COR-L47 (cell line): ENCODE results near the gene HOXC12.

ENCODE experiments used
- DNase-seq: peaks from one replicate; lab custom pipeline; 2025; lab: John Stamatoyannopoulos, UW

The HOXC12 gene

DNA sequence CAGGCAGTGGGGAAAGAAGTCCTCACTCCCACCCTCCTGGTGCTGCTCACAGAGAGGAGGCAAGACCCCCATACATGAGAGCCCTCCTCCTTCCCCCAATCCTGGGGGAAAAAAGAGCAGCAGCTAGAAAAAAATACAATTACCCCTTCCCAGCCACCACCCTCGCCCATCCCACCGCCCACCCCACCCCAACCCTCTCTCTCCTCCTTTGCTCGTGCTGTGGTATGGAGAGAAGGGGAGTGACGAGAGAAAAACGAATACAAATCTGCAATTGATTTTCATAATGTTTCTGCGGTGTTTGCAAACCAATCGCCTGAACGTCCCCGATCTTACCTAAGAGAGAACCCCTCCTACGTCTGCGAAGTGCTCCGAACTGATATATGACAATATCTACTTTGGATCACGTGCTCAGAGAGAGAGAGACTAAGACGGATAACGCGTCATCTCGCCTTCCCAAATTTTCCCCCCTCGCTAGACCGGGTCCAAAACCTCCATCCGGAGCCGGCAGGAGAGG is 18.1 kb downstream of the HOXC12 start, which contains the start of gene HOXC11:
HOXC11 (plus strand) TSS at position 405 of the 514 bp plus-strand sequence. CDS start 116 bp downstream, outside the sequence.
- DNase-seq, result no peak

DNA sequence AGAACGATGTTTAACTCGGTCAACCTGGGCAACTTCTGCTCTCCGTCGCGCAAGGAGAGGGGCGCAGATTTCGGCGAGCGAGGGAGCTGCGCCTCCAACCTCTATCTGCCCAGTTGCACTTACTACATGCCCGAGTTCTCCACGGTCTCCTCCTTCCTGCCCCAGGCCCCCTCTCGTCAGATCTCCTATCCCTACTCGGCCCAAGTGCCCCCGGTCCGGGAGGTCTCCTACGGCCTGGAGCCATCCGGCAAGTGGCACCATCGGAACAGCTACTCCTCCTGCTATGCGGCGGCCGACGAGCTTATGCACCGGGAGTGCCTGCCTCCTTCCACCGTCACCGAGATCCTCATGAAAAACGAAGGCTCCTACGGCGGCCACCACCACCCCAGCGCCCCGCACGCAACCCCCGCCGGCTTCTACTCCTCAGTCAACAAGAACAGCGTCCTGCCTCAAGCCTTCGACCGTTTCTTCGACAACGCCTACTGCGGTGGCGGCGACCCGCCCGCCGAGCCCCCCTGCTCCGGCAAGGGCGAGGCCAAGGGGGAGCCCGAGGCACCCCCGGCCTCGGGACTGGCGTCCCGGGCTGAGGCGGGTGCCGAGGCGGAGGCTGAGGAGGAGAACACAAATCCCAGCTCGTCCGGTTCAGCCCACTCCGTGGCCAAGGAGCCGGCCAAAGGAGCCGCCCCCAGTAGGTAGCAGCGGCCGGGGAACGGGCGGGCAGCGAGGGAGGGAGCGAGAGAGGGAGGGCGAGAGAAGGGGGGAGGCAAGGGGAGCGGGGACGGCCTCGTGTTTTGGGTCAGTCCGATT is 18.7 kb downstream of the HOXC12 start:
- no peak for DNase-seq

DNA sequence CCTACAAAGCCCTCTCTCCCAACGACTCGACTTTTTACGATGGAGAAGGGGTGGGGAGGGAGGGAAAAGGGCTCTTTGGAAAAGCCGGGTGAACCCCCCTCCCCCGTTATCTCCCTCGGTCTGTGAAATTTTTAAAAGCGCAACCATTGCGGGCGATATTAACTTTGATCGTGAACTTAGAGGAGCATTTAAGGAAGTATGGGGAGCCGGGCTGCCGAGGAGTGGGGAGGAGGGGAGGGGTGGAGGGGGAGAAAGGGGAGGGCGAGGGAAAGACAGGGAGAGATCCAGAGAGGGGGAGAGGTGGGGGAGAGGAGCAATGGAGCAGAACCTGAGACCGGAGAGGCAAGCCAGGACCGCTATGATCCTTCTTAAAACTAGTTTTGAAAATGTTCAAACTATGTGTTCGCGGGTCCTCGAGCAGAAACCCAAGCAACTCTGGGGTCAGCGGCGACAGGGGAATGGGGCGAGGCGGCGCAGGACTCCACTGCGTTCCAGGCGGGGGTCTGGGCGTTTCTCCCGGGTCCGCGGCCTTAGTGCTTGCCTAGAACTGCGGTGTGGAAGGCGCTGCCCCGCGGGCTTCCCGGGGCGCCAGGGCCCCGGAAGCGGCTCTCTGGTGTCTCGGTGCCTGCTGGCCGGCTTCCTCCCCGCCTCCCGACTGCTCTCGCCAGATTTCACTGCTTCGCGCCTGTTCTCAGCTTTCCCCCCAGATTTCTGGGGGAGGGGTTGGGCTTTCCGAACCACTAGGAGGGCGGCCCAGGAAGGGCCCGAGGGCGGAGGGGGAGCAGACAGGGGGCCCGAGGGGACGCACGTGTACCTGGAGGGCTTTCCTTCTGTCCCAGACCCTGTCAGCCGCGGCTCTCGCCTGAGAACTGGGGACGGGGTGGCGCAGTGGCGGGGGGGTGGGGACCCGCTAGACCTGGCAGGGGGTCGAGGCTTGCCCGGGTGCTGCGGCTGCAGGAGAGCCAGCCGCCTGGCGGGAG is 19.7 kb downstream of the HOXC12 start, which contains the start of gene HOTAIR:
HOTAIR (minus strand) TSS at position 871 of the 980 bp plus-strand sequence.
- DNase-seq, result no peak

DNA sequence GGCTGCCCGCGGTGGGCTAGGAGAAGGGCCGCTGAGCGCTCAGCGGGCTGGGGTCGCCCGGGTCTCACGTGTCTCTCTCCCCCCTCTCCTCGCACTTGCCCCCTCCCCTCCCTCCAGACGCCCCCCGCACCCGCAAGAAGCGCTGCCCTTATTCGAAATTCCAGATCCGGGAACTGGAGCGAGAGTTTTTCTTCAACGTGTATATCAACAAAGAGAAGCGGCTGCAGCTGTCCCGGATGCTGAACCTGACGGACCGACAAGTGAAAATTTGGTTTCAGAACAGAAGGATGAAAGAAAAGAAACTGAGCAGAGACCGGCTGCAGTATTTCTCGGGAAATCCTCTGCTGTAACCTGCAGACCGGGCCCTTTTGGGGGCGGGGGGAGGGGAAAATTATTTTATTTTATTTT is 20.4 kb downstream of the HOXC12 start:
- no peak for DNase-seq

DNA sequence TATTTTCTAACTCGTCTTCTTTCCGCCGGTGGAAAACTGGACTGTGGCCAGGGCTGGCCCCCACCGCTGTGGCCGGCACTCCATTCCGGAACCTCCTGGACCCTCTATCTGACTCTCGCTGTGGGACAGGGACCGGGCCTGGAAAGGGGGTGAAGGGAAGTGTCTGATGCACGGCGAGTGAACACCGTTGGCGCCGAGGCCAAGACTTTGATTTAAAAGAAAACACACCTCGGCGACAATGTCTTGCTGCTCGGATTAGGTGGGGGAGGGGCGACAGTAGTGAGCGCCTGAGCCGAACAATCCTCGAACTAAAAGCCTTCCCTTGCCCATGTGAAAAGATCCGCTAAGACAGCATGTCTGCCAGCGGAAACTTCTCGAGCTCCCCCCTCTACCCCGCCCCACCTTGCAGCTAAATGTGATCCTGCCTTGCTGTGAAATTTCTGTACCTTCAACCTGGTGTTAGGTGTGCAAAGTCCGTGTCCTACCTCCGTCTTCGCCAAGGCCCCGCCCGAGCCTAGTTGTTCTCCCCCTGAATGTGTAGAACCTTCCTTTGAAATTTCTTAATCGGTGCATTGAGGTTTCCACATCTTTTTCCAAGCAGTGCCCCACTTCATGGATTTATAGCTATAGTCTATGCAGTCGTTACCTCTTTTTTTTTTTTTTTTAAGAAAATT is 20.9 kb downstream of the HOXC12 start:
- no peak for DNase-seq

DNA sequence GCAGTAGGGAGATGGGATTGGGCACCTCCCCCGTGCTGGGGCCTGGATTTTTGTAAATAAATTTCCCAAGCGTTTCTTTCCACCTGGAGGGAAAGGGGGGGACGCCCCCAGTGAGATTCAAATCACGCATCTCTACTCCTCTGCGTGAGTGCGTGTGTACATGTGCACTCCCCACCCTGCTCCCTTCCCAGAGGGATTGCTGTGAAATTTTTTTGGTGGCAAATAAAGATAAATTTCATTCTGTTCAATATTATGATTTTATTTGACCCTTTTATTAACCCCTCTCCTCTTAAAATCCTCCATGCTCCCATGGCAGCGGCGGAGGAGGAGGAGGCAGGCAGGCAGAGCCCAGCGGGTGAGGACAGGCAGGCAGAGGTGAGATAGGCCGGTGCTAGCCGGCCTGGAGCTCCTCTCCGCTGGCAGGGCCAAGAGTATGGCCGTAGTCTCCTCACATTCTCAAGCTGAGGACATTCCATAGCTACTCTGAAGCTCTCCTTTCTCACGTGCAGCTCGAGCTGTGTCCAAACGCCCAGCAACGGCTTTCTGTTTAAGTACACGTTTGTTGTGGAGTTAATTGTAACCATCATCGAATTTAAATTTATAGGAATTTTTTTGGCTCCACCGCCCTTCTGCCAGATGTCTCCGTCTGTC is 21.6 kb downstream of the HOXC12 start:
- DNase-seq, result no peak

DNA sequence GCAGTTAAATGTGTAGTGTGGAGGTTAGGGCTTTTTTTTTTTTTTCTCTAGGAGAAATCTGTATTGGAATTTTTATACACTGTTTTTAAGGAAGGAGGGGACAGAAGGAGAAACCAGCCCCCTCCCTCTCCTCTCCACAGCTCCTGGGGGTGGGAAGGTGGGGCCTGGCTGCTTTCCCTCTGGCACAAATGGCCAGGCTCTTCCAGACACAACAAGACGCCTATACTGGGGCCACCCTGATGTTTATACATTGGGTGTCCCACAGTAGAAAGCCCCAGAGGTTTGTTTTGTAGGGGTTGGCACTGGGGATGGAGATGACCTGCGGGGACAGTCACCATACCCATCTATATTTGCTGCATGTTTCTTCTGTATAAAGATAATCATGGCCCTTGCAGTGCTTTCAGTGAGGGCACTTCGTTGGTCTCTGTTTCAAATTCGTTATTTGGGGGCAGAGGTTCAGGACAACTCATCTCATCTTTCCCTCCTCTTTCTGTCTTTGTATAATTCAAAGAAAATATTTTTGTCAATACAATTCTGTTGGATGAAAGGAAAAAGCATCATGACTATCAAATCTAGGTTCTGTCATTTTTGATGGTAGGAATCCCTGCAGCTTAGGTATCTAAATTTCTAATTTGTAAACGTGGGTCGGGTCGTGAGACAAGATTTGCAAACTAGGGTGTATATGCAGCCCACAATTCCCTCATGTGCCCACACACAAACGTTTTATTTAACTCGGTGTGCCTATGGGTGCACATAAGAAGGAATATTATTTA is 22.3 kb downstream of the HOXC12 start:
- DNase-seq, result no peak

DNA sequence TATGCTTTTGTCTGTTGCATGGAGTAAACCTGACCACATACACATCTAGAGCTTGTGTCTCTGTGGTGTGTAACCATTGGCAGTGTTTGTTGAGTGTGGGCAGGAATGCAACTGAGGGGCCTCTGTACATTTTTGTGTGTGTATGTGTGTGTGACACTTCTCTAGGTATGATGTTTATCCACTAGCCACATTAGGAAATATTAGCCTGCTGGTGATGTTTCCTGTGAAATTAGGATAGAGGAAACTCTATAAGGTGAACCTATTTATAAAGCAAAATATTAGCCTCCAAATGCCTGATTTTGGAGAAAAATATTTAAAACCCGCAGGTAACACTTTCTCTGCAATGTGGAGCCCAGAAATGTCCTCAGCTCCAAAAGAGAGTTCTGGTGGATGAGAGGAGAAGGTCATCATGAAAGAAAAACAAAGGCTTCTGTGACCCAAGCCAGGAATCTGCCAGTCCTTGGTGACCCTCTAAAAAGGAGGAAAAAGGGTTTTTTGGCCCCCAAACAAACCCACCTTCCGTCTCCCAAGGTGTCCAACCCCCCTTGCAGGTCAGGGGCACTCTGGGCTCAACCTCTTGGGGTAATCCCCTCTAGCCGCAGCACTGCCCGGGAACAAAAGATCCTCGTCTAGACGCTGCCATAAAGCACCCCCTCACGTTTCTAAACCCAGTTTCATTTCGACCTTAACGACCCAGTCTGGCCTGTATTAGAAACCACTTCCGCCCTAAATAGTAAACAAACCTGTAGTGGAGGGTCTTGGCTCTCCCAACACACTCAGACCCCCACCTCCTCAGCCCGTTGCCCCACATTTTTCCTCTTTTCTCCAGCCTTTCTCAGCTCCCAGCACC is 23.1 kb downstream of the HOXC12 start:
- no peak for DNase-seq

DNA sequence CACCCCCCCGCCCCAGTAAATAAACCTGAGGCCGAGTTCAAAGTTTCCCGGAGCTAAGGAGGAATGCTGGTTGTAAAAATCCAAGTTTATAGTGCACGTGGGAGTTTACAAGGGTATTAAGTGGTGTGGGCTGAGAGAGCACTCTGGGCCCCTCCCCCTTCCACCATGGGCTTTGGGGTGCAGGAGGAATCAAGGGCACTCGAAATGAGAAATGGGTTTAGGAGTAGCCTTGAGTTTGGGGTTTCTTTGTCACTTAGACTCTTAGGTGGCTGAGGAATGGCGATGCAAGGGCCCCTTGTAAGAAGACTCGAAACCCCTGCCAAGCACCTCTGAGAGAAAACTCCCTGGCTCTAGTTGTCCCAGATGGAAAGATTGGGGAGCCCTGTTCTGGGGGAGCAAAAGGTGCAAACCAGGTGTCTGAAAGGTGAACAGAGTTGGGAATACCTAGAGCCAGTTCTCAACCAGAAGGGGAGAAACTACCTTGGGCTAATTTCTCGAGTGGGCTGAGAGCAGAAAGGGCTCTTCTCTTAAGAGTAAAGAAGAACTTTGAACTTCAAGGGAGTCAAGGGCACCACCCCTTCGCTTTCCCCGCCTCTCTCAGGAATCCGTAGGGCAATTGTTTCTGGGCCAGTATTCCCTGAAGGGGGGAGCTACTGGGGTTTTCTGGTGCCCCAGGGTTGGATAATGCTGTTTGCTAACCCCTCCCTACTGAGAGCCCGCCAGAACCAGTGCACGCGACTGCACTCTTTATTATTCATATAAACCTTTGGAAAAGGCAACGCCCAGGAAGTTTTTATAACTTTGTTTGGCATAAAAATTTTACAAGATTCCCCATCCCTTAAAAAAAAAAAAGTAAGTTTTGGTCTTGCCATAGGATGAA is 24.0 kb downstream of the HOXC12 start:
- no peak for DNase-seq

DNA sequence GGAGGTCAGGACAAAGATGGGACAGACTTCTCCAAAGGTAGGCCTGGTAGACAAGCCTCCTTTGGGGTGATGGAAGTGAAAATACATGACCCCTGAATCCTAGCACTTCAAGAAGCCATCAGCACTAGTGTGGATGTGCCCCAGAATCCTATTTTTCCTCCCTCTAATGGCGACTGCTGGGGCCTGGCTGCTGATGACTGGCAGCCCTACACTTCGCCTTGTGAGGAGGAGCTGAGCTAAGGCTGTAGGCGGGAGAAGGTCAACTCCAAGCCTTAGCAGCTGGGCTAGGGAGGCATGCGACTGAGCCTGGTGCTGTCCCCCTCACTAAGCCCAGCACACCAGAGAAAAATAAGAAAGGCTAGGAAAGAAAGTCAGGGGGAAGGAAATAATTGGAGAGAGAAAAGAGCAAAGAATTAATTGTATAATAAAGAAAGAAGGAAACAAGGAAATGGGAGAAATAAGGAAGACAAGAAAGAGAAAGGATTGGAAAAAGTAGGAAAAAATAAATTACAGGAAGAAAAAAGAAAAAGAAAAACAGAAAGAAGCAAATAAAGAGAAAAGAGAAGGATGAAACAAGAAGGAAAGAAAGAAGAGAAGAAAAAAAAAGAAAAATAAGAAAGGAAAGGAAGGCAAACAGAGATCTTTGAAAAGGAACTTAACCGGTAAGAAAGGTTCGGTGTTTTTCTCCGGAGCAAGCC is 25.6 kb downstream of the HOXC12 start:
- DNase-seq, result no peak

DNA sequence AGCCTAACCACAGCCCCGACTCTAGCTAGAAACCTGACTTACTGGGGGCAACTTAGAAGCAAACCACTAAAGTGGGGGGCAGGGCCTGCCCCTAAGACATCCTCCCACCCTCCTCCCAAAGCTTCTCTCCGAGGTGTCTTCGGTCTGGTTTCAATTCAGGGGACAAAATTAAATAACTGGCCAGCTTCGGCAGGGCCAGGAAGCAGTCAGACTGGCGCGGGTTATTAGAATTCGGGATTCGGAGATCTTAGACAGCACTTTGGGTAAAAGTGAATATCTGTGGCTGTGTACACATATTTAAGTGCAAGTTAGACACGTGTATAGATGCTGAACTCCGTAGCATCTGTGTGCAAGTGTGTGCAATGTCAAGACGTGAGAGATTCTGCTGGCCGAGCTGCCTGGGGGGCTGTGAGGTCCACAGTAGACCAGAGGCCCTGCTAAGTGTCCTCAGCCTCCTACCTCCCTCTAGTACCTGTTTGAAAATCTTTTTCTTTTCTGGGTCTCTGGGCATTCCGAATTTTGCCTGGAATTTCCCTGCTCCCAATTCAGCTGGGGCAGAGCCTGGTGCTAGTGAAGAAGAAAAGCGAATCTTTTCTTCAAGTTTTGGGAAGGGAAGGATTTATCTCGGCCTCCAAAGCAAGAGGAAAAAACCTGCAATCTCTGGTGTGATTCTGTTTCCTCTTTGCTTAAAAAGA is 26.2 kb downstream of the HOXC12 start:
- DNase-seq, result no peak

DNA sequence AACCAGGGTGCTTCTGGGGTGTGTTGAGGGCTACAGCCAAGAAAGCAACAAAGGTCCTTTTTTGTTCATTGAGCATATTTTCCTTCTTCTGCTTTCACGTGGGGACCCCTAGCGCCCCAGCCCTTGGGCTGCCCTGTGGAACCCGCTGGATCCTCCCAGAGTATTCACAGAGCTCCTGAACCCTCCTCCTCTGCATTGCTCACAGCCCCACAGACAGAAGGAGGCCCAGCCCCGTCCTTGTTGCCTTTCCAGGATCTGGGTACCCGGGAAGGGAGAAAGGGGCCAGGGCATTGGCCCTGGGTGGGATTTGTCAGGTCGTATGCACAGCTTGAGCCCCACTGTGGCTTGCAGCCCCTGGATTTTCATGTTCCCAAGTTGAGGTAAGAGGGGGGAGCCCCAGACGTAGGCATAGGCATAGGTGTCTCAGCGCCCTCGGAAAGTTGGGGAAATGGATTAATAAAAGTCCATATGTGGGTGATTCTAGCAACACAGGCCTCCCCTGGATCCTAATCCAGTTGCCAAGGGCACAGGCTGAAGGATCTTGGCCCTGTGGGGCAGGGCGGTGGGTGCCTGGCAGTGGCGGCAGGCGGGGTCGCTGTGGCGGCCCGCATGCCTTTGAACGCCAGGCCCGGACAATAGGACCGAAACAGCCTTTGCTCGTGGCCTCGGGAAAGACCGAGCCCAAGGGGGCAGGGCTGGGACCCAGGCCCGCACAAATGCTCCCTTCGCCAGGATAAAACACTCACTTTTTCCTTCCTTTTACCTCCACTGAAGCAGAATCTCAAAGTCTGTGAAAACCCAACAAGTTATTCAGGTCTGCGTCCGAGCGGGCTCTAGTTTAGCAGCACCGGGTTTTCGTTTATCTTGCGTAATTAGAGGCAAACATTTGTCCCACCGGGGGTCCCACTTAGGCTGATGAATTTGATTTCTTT is 27.2 kb downstream of the HOXC12 start:
- no peak for DNase-seq

DNA sequence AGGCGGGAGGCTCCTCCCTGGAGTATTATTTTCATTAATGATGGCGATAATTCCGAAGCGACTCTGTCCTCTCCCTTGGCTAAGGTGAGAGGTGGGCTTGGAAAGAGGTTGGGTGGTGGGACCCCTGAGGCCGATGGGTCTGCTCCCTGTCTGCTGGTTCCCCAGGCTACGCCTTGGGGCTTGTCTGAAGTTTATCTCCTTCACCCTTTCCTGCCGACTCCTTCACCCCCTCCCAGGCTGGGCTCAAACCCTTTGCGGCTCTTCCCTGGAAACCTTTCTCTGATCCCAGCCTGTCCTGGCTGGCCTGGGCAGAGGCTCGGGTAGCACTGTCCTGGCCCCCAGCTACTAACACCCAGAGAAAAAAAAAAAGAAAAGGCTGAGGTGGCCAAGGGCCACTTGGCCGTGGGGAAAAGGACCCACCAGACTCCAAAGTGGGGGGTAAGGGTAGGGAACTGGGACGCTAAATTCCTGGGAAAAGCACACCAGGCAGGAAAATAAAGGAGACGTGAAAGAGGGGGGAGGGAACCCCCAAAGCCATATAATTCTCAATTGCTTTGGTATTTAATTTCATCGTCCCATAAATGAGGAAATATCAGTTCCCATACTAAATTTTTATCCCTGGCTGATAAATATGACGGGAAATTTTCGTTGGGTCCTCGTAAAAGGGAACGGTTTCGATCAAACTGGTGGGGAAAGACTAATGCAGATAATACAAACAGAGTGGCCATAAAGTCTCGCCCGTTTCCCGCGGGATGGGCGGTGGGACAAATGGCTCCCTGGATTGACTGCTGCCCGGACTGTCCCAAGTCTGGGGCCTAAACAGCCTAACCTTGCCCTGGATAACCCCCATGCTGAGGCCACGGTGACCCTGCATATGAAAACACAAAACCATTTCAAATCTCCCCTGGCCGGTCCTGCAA is 28.2 kb downstream of the HOXC12 start:
- no peak for DNase-seq

DNA sequence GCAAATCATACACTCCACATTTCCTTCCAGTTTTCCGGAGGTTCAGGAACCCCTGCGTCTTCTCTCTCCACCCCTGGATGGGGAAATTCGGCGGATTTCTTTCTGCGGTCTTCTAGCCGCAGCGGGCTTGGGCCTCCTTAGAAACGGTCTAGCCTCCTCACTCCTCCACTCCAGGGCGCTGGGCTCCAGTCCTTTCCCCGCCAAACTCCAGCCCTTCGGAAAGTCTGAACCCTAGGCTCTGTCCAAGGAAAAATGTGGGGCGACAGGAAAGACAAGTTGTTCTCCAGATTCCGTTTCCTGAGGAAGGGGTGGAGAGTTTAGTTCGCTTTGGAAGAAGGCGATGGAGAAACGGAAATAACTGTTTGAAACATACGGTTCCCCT is 28.9 kb downstream of the HOXC12 start:
- no peak for DNase-seq

DNA sequence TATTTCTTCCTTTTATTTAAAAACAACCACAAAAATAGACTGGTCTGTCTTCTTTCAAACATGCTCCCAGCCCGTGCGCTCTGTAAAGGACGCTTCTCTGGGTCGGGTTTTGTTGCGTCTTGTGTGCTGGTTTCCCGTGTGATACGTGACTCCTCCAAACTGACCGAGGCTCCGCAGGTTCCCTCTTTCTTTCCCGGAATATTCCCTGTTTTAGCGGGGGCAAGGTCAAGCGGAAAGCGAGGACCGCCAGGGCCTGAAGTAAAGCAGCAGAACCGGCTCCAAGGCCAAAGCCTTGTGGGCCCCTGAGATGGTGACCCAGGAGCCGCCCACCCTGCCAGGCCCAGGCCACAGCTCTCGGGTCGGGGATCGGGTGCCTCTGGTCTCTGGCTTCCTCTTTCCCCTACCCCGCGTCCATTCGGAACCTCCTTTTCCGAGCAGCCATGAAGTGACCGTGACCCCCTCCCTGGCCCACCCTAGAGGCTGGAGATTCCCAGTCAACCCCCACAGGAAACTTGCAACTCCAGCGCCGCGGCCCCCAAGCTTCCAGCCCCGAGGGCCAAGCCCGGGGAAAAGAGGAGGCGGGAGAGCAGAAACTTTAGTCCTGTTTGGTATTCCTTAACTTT is 29.4 kb downstream of the HOXC12 start:
- DNase-seq, result no peak
